ENCODE data around the gene BRIX1. TPM values are rescaled to one million over a fixed set of nuclear protein-coding genes. Genes with fewer than 3 reads are reported as not detected.

The BRIX1 gene
- total and polyA plus RNA-seq, 9 of the 15 experiments (the other 6 are each of a cell fraction or from before 2014, with no cell fraction given) = 115 to 193 (median 159) TPM

GRCh38 chr5:34929720-34930461 lies 14.4 kb downstream of the BRIX1 start (continued):
- no peak for TF ChIP-seq MLX (CRISPR knock-in tag; conservative IDR thresholded peaks at IDR 0.05)
- TF ChIP-seq CTCF (IDR thresholded peaks at IDR 0.05 in 2 of 3, conservative IDR thresholded peaks at IDR 0.05 in 1 of 3; ENCODE audit: insufficient read depth in 2 of 3, low read depth in 1 of 3, low read length in 3 of 3) = peak in 1 of 3 experiments; percentile 9; a peak in 1 of 6 replicates
- TF ChIP-seq ZNF639 (CRISPR knock-in tag; conservative IDR thresholded peaks at IDR 0.05 in 1 of 2, IDR thresholded peaks at IDR 0.05 in 1 of 2) = peak in 1 of 2 experiments; percentile 97; a peak in 2 of 4 replicates
- 0 out of 2 replicates have a peak, but pooled peaks have one; percentile 29 for TF ChIP-seq OTX1 (CRISPR knock-in tag; IDR thresholded peaks at IDR 0.05)
- TF ChIP-seq CREB1 (IDR thresholded peaks at IDR 0.05) = 0 out of 2 replicates have a peak, but pooled peaks have one; percentile 12
- TF ChIP-seq CREB1 (CRISPR knock-in tag; IDR thresholded peaks at IDR 0.05) = peak; percentile 42; the same call in 1 of the 2 replicates
- 0 out of 2 replicates have a peak, but pooled peaks have one; percentile 8 for TF ChIP-seq ZBTB26 (CRISPR knock-in tag; IDR thresholded peaks at IDR 0.05)
- no peak for TF ChIP-seq ZBTB2 (IDR thresholded peaks at IDR 0.05)
- no peak for TF ChIP-seq CBX1 (IDR thresholded peaks at IDR 0.05; ENCODE audit: low read depth)
- no peak for TF ChIP-seq CAMTA2 (CRISPR knock-in tag; conservative IDR thresholded peaks at IDR 0.05)
- peak; percentile 6 for TF ChIP-seq PRDM10 (IDR thresholded peaks at IDR 0.05; ENCODE audit: partially characterized antibody)
- TF ChIP-seq CC2D1A (IDR thresholded peaks at IDR 0.05) = no peak
- TF ChIP-seq MTA3 (IDR thresholded peaks at IDR 0.05; ENCODE audit: borderline replicate concordance) = peak; percentile 55; the same call in 1 of the 2 replicates
- 0 out of 2 replicates have a peak, but pooled peaks have one; percentile 1 for TF ChIP-seq RB1 (IDR thresholded peaks at IDR 0.05; ENCODE audit: low read depth)
- 0 out of 2 replicates have a peak, but pooled peaks have one; percentile 46 for TF ChIP-seq SMARCE1 (IDR thresholded peaks at IDR 0.05)
- TF ChIP-seq ZNF347 (CRISPR knock-in tag; IDR thresholded peaks at IDR 0.05; ENCODE audit: low read depth) = no peak

Measured in K562 (cell line).